Measurements from ENCODE around the gene JARID2.

The JARID2 gene

DNA sequence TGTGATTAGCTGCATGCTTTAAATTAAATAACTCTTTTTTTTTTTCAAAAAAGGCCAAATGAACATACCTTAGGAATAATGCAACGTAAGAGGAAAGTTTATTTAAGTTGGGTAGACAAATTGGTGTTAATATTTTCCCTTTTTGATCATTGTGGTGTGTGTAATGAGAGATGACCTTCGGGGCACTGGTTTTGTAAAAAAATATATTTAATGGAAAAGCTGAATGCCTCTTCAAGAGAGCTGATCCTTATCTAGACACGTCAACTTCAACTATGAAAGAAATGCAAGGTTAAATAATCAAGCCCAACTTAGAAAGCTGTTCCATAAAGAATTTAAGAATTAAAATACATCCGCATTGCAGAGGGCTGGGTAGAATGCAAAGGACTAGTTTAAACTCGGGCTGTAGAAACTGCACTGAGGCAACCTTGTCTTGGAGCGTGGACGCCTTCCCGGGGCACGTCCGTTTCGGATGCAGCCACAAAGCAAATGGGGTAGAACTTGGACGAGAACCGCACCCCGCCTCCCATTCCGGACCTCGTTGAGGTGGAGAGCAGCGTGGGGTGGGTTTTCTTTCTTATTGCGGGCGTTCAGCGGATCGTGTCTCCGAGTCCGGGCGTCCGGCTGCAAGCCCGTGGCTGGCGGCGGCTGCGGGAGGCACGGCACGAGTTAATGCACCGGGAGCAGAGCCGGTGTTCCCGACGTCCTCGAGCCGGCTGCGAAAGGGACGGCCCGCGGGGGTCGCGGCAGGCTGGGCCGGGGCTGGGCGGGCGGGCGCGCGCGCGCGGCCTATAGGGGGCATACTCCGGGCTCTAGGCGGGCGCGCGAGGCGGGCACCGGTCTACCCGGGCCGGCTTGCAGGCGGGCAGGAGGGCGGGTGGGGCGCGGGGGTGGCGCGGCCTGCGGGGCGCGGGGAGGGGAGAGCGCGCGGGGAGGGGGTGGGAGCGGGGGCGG is 1.9 kb downstream of the JARID2 start:
- peak; percentile 24 to 61 for DNase-seq

- peak; percentile 94 to 98 for DNase-seq
Observed at GRCh38 chr6:15248451-15249370, 2.8 kb downstream of the JARID2 start.

DNA sequence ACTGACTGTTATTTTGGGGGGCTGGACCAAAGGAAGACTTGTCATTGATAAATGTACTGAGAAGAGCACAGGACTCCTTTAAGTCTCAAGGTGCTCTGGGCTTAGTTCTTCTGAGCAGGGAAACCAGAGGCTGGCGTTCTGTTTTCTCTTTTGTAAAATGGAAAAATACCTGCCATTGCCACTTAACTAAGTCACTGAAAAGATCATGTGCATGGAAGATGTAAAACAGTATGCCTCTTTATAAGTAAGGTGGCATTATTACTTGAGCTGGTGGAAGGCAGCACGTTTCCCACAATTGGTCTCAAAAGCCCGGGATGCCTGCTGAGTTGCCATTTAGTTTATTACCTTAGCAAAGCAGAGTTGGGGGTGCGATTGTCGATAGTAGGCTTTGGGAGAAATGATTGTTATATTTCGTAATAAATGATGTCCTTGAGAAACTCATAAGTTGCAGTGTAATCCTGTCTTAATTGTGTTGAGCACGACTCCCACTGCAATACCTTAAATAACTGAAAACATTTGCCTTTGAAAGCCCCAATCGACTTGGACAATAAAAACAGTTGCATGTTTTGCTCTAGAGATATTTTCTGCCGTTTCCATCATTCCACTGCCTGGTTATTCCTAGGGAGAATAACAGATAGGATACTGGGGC is 3.6 kb downstream of the JARID2 start:
- DNase-seq = no peak

DNA sequence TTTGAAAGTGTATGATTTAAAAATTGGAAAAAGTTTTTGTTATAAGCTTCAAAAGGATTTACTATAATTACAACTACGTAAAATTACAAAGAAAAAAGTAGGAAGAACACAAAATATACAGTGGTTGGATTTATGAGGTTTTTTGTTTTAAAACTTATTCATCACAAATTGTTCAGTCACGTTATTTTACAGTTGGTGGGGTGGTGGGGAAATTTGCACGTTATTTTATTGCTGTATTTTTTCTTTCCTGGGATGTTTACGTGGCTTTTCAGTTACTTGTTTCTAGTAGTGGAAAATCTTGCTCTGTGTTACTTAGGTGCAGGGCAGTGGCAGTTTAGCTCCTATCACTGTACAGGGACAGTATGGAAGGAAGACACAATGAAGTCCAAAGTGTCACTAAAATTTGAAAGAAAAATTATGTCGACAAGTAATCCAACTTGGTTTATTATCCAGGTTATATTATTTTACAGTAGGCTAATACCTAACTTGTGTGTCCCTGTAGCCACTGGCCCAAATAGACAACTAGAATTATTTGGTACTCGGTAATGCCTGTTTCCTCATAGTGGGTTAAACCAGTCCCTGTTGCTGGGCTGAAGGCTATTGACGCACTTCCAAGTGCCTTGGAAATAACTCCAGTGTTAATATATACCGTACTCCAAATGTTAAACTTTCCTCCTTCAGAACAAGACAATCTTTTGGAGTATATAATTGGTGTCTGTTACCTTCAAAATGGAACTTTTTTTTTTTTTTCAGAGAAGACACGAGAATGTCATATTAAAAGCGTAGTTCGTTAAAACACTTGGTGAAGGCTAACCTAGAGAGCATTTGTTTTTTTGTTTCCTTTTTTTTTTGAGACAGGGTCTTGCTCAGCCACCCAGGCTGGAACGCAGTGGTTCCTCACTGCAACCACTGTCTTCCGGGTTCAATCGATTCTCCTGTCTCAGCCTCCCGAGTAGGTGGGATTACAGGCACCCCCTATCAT is 4.6 kb downstream of the JARID2 start:
- DNase-seq = no peak

- DNase-seq = no peak
Observed at GRCh38 chr6:15252195-15252594, 6.3 kb downstream of the JARID2 start.

DNA sequence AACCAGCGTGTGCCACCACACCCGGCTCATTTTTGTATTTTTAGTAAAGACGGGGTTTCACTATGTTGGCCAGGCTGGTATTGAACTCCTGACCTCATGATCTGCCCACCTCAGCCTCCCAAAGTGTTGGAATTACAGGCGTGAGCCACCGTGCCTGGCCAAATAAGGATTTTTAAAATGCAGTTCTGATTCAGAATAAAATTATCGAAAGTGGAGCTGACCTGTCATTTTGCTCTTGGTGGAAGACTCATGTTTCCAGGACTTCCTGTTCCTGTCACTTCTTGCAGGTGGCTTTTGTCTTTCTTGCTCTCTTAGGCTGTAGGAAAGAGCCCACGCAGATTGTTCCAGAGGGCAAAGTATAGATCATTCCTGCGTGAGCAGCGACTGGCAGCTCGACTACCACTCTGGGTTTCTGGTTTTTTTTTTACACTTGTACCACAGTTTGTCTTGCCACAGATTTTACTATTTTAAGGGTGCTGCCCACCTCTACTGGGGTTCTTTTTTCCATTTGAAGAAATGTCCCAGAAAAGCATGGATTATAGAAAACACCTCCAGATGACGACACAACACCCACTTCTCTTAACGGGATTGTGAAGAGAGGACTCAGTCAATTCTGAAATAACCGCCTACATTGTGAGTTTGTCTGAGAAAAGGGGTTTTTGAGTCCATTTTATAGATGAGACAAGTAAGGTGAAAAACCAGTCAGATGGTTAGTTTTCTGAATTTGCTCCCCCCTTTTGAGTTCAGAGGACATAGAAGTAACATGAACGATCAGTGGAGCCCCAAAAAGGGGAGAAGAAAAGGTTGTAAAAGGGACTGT is 7.5 kb downstream of the JARID2 start:
- DNase-seq = no peak

- no peak for DNase-seq
Observed at GRCh38 chr6:15254070-15254975, 8.5 kb downstream of the JARID2 start.

DNA sequence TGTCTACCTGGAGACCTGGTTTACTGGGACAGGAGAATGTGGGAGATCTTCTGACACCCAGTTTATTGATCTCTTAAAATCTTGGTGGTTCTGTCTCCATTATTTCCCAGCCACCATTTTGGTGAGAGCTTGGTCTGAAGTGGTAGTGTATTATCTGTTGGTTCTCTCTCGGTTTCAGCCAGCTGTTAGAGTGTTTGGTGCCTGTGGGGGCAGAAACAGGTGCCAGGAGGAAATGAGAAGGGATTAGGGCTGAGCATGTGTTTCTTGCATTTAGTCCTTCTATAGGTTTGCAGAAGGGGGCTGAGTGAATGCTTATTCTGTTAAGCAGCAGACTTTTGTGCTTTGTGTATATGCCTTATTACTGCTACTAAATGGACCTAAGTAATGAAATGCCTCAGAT is 9.6 kb downstream of the JARID2 start:
- DNase-seq = no peak

- no peak for DNase-seq
Observed at GRCh38 chr6:15255909-15256395, 10.1 kb downstream of the JARID2 start.

- DNase-seq = no peak
Observed at GRCh38 chr6:15256538-15257271, 10.8 kb downstream of the JARID2 start.

- DNase-seq = no peak
Observed at GRCh38 chr6:15257357-15258132, 11.7 kb downstream of the JARID2 start.

GRCh38 chr6:15259766-15260098 is 13.9 kb downstream of the JARID2 start:
- DNase-seq = no peak

- DNase-seq = no peak
Observed at GRCh38 chr6:15260099-15260821, 14.4 kb downstream of the JARID2 start.

GRCh38 chr6:15263780-15264374 is 18.0 kb downstream of the JARID2 start:
- DNase-seq = no peak

GRCh38 chr6:15264412-15264811 is 18.5 kb downstream of the JARID2 start:
- no peak for DNase-seq

DNA sequence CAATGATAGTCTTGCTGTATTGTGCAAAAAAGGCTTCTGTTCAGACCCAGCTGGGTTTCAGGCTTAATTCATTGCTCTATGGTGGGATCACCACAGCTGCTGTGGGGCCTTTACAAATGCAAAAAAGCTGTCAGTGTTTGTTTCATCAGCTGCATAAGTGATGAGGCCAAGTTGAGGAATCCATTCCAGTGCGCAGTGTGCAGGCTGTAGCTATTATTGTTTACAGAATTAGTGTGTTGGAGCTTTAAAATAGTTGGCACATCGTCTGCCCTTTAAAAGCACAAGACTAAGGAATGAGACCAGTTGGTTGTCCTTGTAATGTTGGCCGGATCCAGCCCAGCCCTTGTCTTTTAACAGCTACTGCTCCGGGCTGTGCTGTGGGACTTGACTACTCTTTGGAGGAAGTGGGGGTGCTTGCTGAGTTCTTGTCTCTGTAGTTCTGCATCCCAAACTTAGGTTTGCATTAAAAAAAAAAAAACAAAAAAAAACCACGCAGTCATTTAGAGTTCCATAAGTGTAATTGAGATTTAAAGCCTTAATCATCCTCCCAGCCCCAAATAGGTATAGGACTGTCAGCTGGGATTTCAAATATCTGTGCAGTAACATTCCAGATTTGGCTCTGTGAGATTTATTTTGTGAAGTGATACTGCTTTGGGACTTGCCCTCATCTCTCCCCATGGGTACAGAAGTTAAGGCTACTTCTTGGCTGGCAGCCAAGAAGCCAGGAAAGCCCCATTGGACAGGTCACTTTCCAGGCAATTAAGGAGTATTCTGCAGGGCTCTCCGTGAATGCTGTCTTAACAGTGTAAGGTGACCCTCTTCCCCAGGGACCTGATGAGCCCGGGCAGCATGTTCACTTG is 19.3 kb downstream of the JARID2 start:
- DNase-seq = no peak

Data from SW 1271 (cell line).